ENCODE data around the gene MRPS18A. TPM values are rescaled to one million over a fixed set of nuclear protein-coding genes. Genes with fewer than 3 reads are reported as not detected.

MRPS18A gene
- total and polyA plus RNA-seq, 9 of the 15 experiments (the other 6 are each of a cell fraction or from before 2014, with no cell fraction given), result 87.5 to 243 (median 125) TPM

DNA sequence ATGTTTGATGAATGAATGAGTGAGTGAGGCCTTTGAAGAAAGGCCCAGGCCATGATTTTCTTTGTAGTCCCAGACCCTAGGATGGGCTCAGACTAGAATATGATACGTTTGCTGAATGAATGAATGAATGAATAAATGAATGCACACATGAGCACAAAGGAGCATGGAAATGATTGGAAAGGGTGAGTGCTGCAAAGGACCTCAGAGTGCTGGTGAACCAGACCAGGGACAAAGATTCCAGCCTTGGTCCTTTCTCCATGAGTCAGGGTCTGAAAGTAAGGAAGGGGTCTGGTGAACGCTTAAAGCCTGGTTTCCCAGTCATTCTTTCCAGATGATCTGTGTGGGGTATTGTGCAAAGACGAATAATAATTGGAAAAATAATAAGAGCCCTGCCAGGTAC lies 40.0 kb upstream of the MRPS18A start:
- POLR2A ChIA-PET, result interaction anchor here (0.6 to 1.1 kb wide), 2 partner anchors 29 to 453 kb away, joined by 3 to 4 read pairs; no protein-coding TSS in a partner anchor
- Histone ChIP-seq H3K4me2 (ENCODE audit: insufficient read depth, low read length) (no peak overlapping the region), H3K27ac (ENCODE audit: extremely low read depth, low read depth, low read length) (no peak overlapping the region), H3K4me3 (no peak overlapping the region), H3K9me1 (ENCODE audit: control insufficient read depth, insufficient read depth, low read length) (peaks cover 5% of the 10 kb centered on the region), H2AFZ (ENCODE audit: low read depth, low read length) (no peak overlapping the region), H3K27me3 (ENCODE audit: control insufficient read depth in 2 of 2, insufficient read depth in 2 of 2, low read length in 2 of 2) (no peaks in the 10 kb centered on the region; a peak in 1 of 5 replicates), H3K9me3 (replicated peaks; ENCODE audit: control insufficient read depth, insufficient read depth, low read depth, low read length) (no peaks in the 10 kb centered on the region; the same call in none of the 2 replicates), H3K4me1 (replicated peaks in 1 of 2; ENCODE audit: control insufficient read depth in 2 of 2, insufficient read depth in 2 of 2, low read length in 2 of 2) (peaks cover 24 to 29% of the 10 kb centered on the region in 2 experiments), H3K79me2 (ENCODE audit: control insufficient read depth, insufficient read depth, low read length) (no peaks in the 10 kb centered on the region), H3K9ac (ENCODE audit: insufficient read depth in 1 of 2, low read depth in 2 of 2, low read length in 2 of 2) (no peak overlapping the region), H4K20me1 (replicated peaks; ENCODE audit: control insufficient read depth, insufficient read depth, low read length) (no peaks in the 10 kb centered on the region), H3K36me3 (ENCODE audit: control insufficient read depth, insufficient read depth, low read length) (no peaks in the 10 kb centered on the region)
- peak; percentile 88 for TF ChIP-seq ZNF24 (IDR thresholded peaks at IDR 0.05)
- TF ChIP-seq EGR1 (conservative IDR thresholded peaks at IDR 0.05), result no peak
- TF ChIP-seq SMARCB1 (IDR thresholded peaks at IDR 0.05; ENCODE audit: insufficient read length, low read depth), result no peak
- TF ChIP-seq, protein P1, sequence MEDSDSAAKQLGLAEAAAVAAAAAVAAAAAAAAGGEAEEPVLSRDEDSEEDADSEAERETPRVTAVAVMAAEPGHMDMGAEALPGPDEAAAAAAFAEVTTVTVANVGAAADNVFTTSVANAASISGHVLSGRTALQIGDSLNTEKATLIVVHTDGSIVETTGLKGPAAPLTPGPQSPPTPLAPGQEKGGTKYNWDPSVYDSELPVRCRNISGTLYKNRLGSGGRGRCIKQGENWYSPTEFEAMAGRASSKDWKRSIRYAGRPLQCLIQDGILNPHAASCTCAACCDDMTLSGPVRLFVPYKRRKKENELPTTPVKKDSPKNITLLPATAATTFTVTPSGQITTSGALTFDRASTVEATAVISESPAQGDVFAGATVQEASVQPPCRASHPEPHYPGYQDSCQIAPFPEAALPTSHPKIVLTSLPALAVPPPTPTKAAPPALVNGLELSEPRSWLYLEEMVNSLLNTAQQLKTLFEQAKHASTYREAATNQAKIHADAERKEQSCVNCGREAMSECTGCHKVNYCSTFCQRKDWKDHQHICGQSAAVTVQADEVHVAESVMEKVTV (CRISPR knock-in tag; IDR thresholded peaks at IDR 0.05), result no peak
- no peak for TF ChIP-seq ZNF23 (CRISPR knock-in tag; IDR thresholded peaks at IDR 0.05)
- TF ChIP-seq MTF1 (CRISPR knock-in tag; IDR thresholded peaks at IDR 0.05; ENCODE audit: borderline replicate concordance), result no peak
- no peak for TF ChIP-seq MECOM (CRISPR knock-in tag; IDR thresholded peaks at IDR 0.05)
- no peak for TF ChIP-seq ZNF551 (CRISPR knock-in tag; IDR thresholded peaks at IDR 0.05)
- no TSS peak for BruUV-seq (replicated peaks)
- DNase-seq (ENCODE audit: extremely low read depth in 1 of 4, low spot score in 3 of 4) (no peak), FAIRE-seq (no peak), ATAC-seq (no peak)
- in situ Hi-C loops (cut with MboI) (no loop called here), intact Hi-C loops (cut with micrococcal nuclease) (no loop called here)
- CTCF ChIA-PET (ENCODE audit: low intra/inter-chr PET ratio), result no interaction called here
- 30% methylated on average over 3 of the region's 3 CpGs for WGBS (ENCODE audit: insufficient coverage, low coverage, missing lambda C conversion rate)
